GM19467 (cell line): Measurements from ENCODE around the gene NCOA1.
"Not testable (repeated sequence)": the region's sequence is repeated elsewhere in the genome, so short reads cannot be mapped to it uniquely, and the experiment has no call there.

ENCODE experiments used
- ATAC-seq: cut with Tn5 transposase; IDR thresholded peaks from one replicate; pipeline ENCODE4 v1.9.1; 2021; ENCODE audit warnings: mild to moderate bottlenecking, moderate library complexity; ENCODE audit not compliant: unreplicated experiment

NCOA1 gene

DNA sequence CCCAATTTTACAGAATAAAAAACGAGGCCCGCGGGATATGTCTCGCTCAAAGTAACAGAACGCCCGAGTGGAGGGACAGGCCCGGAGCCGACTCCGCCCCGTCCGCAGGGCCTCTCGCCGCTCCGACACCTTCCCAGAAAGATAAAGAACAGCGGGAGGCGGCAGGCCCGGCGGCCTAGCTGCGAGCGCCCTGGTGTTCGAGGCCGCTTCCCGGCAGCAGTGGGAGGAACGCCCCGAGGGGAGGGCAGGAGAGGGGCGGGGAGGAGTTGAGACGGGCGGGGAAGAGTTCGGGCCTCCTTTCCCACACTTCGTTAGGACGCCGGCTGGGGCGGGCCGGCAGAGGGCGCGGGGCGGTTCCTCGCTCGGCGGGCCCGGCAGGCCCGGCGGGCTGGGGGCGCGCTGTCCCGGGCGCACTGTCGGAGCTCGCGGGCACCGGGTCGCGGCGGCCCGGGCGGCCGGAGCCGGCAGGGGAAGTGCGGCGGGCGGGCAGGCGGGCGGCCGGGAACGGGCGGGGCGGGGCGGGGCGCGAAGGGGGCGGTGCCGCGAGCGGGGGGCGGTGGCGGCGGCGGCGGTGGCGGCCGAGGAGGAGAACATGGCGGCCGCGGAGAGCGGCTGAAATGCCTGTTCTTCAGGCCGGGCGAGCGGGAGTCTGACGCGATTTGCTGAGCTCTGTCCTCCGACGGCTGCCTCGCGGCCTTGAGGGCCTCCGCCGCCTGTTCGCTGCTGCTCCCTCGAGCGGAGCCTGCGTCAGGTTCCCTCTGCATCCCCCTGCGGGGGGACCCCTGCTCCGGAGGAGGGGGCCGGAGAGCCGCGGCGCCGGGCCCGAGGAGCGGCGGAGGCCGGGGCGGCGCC, at the start of gene NCOA1:
Gene NCOA1 (plus strand): TSS at position 565 of the 852 bp plus-strand sequence. CDS start 167,424 bp downstream, outside the sequence.
- ATAC-seq: peak; percentile 64

GRCh38 chr2:24448797-24449196, 42.3 kb upstream of the NCOA1 start:
- no peak for ATAC-seq

- ATAC-seq: no peak
These were observed 41.7 kb upstream of the NCOA1 start for GRCh38 chr2:24449344-24449743.

GRCh38 chr2:24451805-24452501, 39.1 kb upstream of the NCOA1 start:
- no peak for ATAC-seq

GRCh38 chr2:24452502-24452885, 38.6 kb upstream of the NCOA1 start:
- no peak for ATAC-seq

DNA sequence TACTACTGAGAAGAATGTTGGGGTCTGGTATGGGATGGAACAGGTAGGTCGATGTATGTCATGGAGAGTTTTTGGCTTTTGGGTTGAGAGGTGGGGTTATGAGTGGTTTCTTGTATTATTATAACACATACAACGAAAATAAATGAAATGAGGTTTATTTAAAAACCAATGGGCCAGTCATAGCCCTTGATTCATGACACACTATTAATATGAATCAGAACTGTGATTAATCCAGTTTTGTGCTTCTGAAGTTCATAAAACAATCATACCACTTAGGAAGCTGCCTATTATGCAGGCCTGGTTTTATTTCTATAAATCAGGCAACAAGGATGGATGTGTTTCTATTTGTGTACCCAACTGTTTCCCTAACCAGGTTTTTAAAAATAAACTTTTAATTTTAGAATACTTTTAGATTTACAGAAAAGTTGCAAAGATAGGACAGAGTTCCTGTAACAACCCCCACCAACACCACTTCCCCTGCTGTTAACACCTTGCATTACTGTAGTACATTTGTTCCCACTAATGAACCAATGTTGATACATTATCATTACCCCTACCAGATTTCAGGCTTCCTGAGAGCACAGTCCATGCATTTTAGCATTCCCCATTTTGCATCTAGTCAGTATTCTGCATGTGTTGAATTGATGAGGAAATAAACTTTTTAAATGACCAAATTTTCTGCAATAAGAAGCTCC, 37.5 kb upstream of the NCOA1 start:
- ATAC-seq: no peak

DNA sequence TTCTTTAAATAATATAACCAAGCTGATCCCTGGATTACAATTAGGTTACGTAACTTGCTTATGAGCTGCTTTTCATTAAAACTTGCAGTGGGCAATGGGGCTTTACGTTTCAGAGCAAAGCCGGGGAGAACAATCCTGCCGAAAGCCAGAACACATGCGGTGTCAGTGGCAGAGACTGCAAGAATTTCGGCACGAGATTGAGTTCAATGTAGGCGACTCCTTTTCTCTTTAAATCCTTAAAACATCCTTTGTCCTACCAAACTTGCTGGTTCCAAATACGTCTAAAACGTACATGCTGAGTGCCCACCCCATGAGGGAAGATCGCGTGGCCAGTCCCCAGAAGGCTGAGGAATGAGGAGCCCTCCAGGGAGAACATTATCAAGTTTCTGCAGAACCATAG, 36.8 kb upstream of the NCOA1 start:
- ATAC-seq: no peak

DNA sequence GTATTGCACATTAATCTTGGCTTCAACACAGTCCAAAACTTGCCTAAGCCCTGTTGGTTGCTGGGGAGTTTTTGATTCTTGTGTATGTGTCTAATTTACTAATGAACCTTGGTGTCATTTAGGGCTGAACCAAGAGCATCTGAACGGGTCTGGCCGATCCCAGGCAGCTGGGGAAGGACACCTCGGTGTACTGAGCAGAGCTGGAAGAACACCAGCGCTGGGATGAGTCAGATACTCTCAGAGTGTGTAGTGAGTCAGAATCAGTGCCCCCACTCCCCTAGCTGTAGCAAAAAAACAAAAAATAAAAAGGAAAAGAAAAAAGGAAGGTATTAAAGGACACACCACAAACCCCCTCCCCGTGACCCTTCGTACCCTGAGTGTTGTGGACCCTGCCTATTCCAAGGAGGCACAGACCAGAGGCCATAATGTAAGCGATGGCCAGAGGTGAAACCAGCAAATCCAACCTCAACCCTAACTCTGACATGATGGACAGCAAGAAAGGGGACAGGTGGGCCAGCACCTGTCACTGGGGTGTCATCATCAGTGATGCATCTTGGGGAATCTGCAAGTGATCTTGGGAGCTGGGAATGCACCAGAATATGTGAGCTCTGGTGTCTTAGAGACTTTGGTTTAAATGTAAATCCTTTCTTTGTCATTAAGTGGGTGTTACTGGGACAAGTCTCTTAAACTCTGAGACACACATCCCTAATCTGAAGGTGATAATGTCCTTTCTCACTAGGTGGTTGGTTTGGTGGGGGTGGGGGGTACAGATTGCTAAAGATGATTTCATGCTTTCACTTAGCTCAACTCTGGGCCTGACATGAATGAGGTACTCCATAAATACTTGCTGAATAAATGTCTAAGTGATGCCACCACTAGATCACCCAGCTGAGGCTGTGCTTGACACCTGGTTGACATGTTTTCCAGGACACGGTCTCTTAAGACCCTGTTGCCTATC, 34.2 kb upstream of the NCOA1 start:
- no peak for ATAC-seq

DNA sequence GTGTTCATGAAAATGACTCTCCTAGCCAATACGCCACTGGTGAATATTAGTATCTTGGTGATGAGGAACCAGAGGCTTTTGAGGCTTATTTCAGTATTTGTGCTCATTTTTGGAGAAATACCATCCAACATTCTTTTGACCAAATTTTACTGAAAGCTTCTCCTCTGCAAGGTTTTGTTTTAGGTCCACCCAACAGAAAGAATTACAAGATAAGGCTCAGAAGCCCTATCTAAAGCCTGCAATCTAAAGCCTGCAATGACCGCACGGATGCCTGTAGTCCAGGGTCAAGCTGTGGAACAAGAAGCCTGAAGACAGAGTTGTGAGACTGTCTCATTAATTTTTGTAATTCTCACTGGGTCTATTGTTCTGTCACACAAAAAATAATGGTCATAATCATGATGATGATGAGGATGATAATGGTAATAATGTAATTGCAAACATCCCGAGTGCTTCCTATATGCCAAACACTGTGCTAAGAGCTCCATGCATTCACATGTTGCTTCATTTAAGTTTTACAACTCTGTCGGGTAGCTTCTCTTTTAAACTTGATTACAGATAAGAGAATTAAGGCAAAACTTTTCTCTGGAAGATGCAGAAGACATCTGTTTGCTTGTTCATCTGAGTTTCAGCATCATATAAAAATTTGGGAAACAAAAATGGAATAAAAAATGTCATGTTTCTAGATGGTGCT, 33.2 kb upstream of the NCOA1 start:
- no peak for ATAC-seq

GRCh38 chr2:24459224-24460161, 31.6 kb upstream of the NCOA1 start:
- ATAC-seq: no peak

DNA sequence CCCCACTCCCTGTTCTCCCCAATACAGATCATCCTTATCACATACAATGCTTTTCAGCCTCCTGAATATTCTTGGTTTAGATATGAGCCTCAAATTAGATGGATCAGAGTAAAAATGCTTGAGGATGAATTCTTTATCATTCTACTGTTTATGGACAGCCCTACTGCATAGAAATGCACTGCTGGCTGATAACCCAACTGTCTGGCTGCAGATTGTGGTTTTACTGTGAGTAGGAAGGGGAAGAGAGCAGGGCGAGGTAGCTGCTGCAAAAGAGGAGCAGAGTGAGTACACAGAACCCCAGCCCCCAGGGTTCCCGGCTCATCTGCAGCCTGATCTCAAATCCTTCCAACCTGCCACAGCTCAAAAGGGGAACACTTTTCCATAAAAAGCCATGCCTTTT, 29.4 kb upstream of the NCOA1 start:
- ATAC-seq: no peak

DNA sequence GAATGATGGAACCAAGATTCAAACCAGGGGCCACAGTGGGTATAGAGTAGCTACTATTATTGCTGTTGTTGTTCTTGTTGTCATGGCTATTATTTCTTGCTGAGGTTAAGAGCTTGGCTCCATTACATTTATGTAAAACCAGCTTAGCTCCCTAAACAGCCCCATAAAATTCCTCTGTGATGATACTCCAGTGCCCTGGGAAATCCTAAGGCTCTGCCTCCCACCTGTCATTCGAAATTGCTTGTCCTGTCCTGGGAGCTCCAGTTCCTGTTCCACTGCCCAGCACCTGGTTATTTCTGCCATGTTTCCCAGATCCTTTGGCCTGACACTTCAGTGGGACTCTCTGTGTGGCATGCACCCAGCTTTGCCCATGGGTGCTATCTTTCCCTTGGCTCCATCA, 27.8 kb upstream of the NCOA1 start:
- no peak for ATAC-seq

DNA sequence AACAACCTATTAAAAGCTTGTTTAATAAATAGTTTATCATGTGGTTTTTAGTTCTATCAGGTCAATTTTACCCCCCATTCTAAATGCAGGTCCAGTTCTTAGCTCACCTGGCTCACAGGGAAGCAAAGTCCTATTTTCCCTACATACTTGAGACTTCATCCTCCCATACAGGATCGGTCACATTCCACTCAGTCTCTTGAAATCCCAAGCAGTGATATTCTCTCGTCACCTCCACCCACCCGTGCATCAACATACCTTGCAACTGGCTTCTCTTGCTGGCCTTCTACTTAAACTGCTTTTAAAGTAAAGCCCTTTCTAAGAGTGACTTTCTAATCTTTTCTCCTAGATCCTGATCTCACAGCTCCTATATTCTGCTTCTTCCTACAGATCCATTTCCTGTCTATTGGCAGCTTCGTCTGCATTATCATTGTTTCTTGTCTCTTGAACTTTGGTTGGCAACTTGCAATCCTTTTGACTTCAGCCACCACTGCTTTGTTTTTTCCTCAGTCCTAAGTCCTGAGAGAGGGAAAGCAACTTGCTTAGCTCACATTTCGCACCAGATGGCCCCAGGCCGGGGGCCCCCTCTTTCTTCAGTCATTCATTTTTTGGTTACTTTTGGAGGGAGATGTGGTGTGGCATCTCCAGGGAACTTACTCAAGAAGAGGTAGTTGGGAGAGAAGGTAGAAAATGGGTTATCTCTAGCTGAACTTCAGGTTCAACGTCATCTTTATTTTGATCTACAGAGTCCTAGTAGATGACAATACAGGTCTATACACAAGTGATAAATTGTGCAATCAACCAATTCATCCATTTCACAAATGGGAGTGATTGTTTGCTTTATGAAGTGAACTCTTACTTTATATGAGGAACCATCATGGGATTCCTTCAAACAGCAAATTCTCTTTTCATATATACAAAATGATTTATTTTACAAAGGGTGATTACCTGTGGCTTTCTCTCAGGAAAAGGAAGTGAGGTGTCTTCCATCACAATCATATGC, 23.9 kb upstream of the NCOA1 start:
- ATAC-seq: no peak

GRCh38 chr2:24468453-24468852, 22.6 kb upstream of the NCOA1 start:
- ATAC-seq: not testable (repeated sequence)

DNA sequence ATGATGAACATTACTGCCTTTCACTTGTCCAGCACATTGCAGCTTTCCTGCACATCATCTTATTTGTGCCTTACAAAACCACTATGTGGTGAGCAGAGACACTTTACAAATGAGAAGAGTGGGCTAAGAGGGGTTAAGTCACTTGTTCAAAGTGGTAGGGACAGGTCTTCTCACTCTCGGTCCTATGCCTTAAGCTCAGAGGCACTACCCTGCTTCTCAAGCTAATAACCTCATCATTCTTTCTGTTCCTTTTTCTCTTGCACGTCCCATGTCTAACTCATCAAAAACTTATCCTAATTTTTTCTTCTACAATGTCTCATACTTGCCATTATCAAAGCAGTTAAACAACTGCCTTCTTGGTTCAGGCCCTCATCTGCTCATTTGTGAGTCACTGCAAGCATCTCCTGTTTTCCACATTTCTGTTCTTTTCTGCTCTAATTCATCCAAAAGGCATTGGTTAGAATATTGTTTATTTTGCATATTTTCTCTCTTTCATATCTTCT, 21.9 kb upstream of the NCOA1 start:
- ATAC-seq: no peak

DNA sequence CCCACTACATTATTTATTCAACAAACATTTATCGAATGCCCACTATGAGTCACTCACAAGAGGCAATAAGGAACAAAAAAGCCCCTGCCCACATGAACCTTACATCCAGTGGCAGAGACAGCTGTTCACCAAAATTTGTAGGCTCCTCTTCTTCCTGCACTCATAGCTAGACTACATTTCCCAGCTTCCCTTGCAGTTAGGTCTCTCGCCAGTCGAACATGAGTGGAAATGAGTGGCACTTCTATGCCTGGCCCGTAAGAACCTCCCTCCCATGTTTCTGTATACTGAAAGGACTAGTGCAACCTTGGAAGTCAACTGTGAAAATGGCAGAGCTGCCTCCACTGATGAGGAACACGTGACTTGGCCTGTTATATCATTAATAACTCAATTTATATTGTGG, 19.4 kb upstream of the NCOA1 start:
- no peak for ATAC-seq

DNA sequence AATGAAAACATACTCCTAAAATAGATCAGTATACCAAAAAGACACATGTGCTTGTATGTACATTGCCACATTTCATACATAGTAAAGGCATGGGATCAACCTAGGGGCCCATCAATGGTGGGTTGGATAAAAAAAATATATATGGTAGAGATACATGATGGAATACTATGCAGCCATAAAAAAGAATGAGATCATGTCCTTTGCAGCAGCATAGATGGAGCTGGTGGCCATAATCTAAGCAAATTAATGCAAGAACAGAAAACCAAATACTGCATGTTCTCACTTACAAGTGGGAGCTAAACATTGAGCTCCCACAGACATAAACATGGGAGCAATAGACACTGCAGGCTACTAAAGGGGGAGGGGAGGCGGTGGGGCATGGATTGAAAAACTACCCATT, 18.6 kb upstream of the NCOA1 start:
- ATAC-seq: no peak
